ENCODE data around the gene SMIM33.

Gene SMIM33

GRCh38 chr5:139445325-139446170, 25.3 kb upstream of the SMIM33 start:
- no peak overlapping the region for H3K4me3 ChIP-seq (replicated peaks; ENCODE audit: low read depth, low read length)
- DNase-seq (ENCODE audit: extremely low read depth, insufficient read length), result no peak
- no peaks in the 10 kb centered on the region for H3K36me3 ChIP-seq (ENCODE audit: control insufficient read depth, insufficient read depth, low read length)
- H3K27me3 ChIP-seq (replicated peaks; ENCODE audit: control insufficient read depth, insufficient read depth, low read length), result no peaks in the 10 kb centered on the region
- TF ChIP-seq CTCF (IDR thresholded peaks at IDR 0.05; ENCODE audit: insufficient read depth, low read length, poor library complexity, severe bottlenecking), result no peak

- TF ChIP-seq CTCF (IDR thresholded peaks at IDR 0.05; ENCODE audit: insufficient read depth, low read length, poor library complexity, severe bottlenecking), result no peak
- Histone ChIP-seq H3K27me3 (replicated peaks; ENCODE audit: control insufficient read depth, insufficient read depth, low read length) (no peaks in the 10 kb centered on the region), H3K36me3 (ENCODE audit: control insufficient read depth, insufficient read depth, low read length) (no peaks in the 10 kb centered on the region), H3K4me3 (replicated peaks; ENCODE audit: low read depth, low read length) (no peak overlapping the region)
- peak; percentile 81 for DNase-seq (ENCODE audit: extremely low read depth, insufficient read length)
Observed at GRCh38 chr5:139446956-139447779, 23.6 kb upstream of the SMIM33 start.

- H3K36me3 ChIP-seq (ENCODE audit: control insufficient read depth, insufficient read depth, low read length), result no peaks in the 10 kb centered on the region
- H3K27me3 ChIP-seq (replicated peaks; ENCODE audit: control insufficient read depth, insufficient read depth, low read length), result no peaks in the 10 kb centered on the region
- no peak overlapping the region for H3K4me3 ChIP-seq (replicated peaks; ENCODE audit: low read depth, low read length)
- no peak for TF ChIP-seq CTCF (IDR thresholded peaks at IDR 0.05; ENCODE audit: insufficient read depth, low read length, poor library complexity, severe bottlenecking)
- no peak for DNase-seq (ENCODE audit: extremely low read depth, insufficient read length)
Observed at GRCh38 chr5:139451176-139451575, 19.6 kb upstream of the SMIM33 start.

GRCh38 chr5:139451878-139452660, 18.7 kb upstream of the SMIM33 start:
- no peak overlapping the region for H3K4me3 ChIP-seq (replicated peaks; ENCODE audit: low read depth, low read length)
- no peak for DNase-seq (ENCODE audit: extremely low read depth, insufficient read length)
- TF ChIP-seq CTCF (IDR thresholded peaks at IDR 0.05; ENCODE audit: insufficient read depth, low read length, poor library complexity, severe bottlenecking), result no peak
- no peaks in the 10 kb centered on the region for H3K36me3 ChIP-seq (ENCODE audit: control insufficient read depth, insufficient read depth, low read length)
- H3K27me3 ChIP-seq (replicated peaks; ENCODE audit: control insufficient read depth, insufficient read depth, low read length), result no peaks in the 10 kb centered on the region

GRCh38 chr5:139453683-139454567, 16.9 kb upstream of the SMIM33 start:
- peak; percentile 45 for DNase-seq (ENCODE audit: extremely low read depth, insufficient read length)
- Histone ChIP-seq H3K4me3 (replicated peaks; ENCODE audit: low read depth, low read length) (no peak overlapping the region), H3K36me3 (ENCODE audit: control insufficient read depth, insufficient read depth, low read length) (no peaks in the 10 kb centered on the region), H3K27me3 (replicated peaks; ENCODE audit: control insufficient read depth, insufficient read depth, low read length) (no peaks in the 10 kb centered on the region)
- no peak for TF ChIP-seq CTCF (IDR thresholded peaks at IDR 0.05; ENCODE audit: insufficient read depth, low read length, poor library complexity, severe bottlenecking)
